ENCODE measurements around the gene PPP3CB.

The PPP3CB gene

DNA sequence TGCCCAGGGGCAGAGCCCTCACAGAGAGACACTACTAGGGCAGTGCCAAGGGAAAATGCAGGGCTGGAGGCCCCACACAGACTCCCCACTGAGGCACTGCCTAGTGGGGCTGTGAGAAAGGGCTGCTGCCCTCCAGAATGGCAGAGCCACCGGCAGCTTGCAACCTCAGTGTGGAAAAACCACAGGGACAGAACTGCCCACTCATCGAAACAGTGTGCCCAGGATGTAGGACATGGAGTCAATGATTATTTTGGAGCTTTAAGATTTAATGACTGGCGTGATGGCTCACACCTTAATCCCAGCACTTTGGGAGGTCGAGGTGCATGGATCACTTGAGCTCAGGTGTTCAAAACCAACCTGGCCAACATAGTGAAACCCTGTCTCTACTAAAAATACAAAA is 34.9 kb downstream of the PPP3CB start:
- WGBS, 2 donors (ENCODE audit: extremely low coverage in 2 of 2, insufficient read length in 2 of 2, insufficient replicate concordance in 1 of 2) = no CpG with 5 or more reads among the region's 4 CpGs

DNA sequence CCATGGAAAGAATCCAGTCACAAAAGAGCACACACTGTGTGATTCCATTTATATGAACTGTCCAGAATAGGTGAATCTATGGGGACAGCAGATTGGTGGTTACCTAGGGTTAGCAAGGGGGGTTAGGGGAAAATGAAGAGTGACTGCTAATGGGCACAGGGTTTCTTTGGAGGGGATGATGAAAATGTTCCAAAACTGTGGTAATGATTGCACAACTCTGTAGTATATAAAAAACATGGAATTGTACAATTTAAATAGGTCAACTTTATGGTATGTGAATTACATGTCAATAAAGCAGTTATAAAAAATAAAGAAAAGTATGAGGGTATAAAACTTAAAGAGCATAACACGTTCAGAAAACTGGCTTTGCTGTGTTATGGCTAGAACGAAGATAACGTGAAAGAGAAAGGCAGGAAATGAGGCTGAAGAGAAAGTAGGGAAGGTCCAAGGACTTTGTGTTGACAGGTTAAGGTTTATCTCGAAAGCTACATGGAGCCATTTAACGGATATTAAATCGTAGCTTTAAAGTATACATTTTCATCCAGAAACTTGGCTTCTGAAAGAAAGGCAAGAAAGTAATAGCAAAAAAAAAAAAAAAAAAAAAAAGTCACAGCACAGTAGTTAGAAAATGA is 36.0 kb downstream of the PPP3CB start:
- H3K18ac ChIP-seq (ENCODE audit: low read length) = no peak overlapping the region
- no peak overlapping the region for H2AFZ ChIP-seq (ENCODE audit: low read length)
- H3K36me3 ChIP-seq (replicated peaks in 1 of 2; ENCODE audit: control insufficient read depth in 2 of 2, insufficient read depth in 2 of 2, low read length in 2 of 2) = peaks cover 0 to 53% of the 10 kb centered on the region in 2 donors
- H2BK5ac ChIP-seq (ENCODE audit: low read length) = no peak overlapping the region
- no peak for DNase-seq (ENCODE audit: low spot score)
- no peak overlapping the region for H3K4me2 ChIP-seq (ENCODE audit: insufficient read depth, low read length, poor library complexity, severe bottlenecking)
- no CpG with 5 or more reads among the region's 6 CpGs for WGBS, 2 donors (ENCODE audit: extremely low coverage in 2 of 2, insufficient read length in 2 of 2, insufficient replicate concordance in 1 of 2)
- no peak overlapping the region for H2BK12ac ChIP-seq (ENCODE audit: low read length)
- H2AK5ac ChIP-seq (ENCODE audit: low read depth, low read length) = no peak overlapping the region
- H3K4ac ChIP-seq (ENCODE audit: low read length) = no peak overlapping the region
- H3K9ac ChIP-seq (ENCODE audit: low read depth, low read length, poor library complexity) = no peak overlapping the region
- H2BK15ac ChIP-seq (ENCODE audit: low read length) = no peak overlapping the region
- no peak overlapping the region for H3K27ac ChIP-seq (replicated peaks; ENCODE audit: low read length)
- H3K27me3 ChIP-seq (ENCODE audit: control insufficient read depth in 3 of 3, insufficient read depth in 3 of 3, low read depth in 1 of 3, low read length in 3 of 3) = no peaks in the 10 kb centered on the region
- no peaks in the 10 kb centered on the region for H3K9me3 ChIP-seq (replicated peaks in 1 of 2; ENCODE audit: control insufficient read depth in 2 of 2, insufficient read depth in 1 of 2, low read depth in 1 of 2, low read length in 2 of 2)
- no peak overlapping the region for H3K23ac ChIP-seq (ENCODE audit: low read depth, low read length, poor library complexity)
- H3K79me1 ChIP-seq (ENCODE audit: low read depth, low read length) = no peaks in the 10 kb centered on the region
- no peak overlapping the region for H3K4me3 ChIP-seq (ENCODE audit: low read length in 2 of 2)
- no peak overlapping the region for H2BK120ac ChIP-seq (ENCODE audit: low read depth, low read length)
- H4K91ac ChIP-seq (ENCODE audit: low read depth, low read length, poor library complexity) = no peak overlapping the region
- H3K14ac ChIP-seq (ENCODE audit: low read length) = no peak overlapping the region
- no peak overlapping the region for H4K8ac ChIP-seq (ENCODE audit: low read depth, low read length)
- no peaks in the 10 kb centered on the region for H3K4me1 ChIP-seq (ENCODE audit: control insufficient read depth in 2 of 2, insufficient read depth in 1 of 2, low read depth in 1 of 2, low read length in 2 of 2)

More for the DNA sequence above, 34.9 kb downstream of the PPP3CB start:
- H3K4me3 ChIP-seq (ENCODE audit: low read length in 2 of 2) = no peak overlapping the region
- H2BK12ac ChIP-seq (ENCODE audit: low read length) = no peak overlapping the region
- DNase-seq (ENCODE audit: low spot score) = no peak
- H3K79me1 ChIP-seq (ENCODE audit: low read depth, low read length) = no peaks in the 10 kb centered on the region
- H3K27me3 ChIP-seq (ENCODE audit: control insufficient read depth in 3 of 3, insufficient read depth in 3 of 3, low read depth in 1 of 3, low read length in 3 of 3) = no peaks in the 10 kb centered on the region
- no peak overlapping the region for H3K27ac ChIP-seq (replicated peaks; ENCODE audit: low read length)
- H2BK5ac ChIP-seq (ENCODE audit: low read length) = no peak overlapping the region
- H3K36me3 ChIP-seq (replicated peaks in 1 of 2; ENCODE audit: control insufficient read depth in 2 of 2, insufficient read depth in 2 of 2, low read length in 2 of 2) = peaks cover 4 to 61% of the 10 kb centered on the region in 2 donors
- H4K91ac ChIP-seq (ENCODE audit: low read depth, low read length, poor library complexity) = no peak overlapping the region
- H3K4me2 ChIP-seq (ENCODE audit: insufficient read depth, low read length, poor library complexity, severe bottlenecking) = no peak overlapping the region
- H3K14ac ChIP-seq (ENCODE audit: low read length) = no peak overlapping the region
- no peak overlapping the region for H2AK5ac ChIP-seq (ENCODE audit: low read depth, low read length)
- H3K4ac ChIP-seq (ENCODE audit: low read length) = no peak overlapping the region
- H2AFZ ChIP-seq (ENCODE audit: low read length) = no peak overlapping the region
- H2BK15ac ChIP-seq (ENCODE audit: low read length) = no peak overlapping the region
- no peaks in the 10 kb centered on the region for H3K9me3 ChIP-seq (replicated peaks in 1 of 2; ENCODE audit: control insufficient read depth in 2 of 2, insufficient read depth in 1 of 2, low read depth in 1 of 2, low read length in 2 of 2)
- no peak overlapping the region for H3K23ac ChIP-seq (ENCODE audit: low read depth, low read length, poor library complexity)
- no peak overlapping the region for H3K18ac ChIP-seq (ENCODE audit: low read length)
- no peak overlapping the region for H4K8ac ChIP-seq (ENCODE audit: low read depth, low read length)
- no peak overlapping the region for H3K9ac ChIP-seq (ENCODE audit: low read depth, low read length, poor library complexity)
- no peak overlapping the region for H2BK120ac ChIP-seq (ENCODE audit: low read depth, low read length)
- no peaks in the 10 kb centered on the region for H3K4me1 ChIP-seq (ENCODE audit: control insufficient read depth in 2 of 2, insufficient read depth in 1 of 2, low read depth in 1 of 2, low read length in 2 of 2)

DNA sequence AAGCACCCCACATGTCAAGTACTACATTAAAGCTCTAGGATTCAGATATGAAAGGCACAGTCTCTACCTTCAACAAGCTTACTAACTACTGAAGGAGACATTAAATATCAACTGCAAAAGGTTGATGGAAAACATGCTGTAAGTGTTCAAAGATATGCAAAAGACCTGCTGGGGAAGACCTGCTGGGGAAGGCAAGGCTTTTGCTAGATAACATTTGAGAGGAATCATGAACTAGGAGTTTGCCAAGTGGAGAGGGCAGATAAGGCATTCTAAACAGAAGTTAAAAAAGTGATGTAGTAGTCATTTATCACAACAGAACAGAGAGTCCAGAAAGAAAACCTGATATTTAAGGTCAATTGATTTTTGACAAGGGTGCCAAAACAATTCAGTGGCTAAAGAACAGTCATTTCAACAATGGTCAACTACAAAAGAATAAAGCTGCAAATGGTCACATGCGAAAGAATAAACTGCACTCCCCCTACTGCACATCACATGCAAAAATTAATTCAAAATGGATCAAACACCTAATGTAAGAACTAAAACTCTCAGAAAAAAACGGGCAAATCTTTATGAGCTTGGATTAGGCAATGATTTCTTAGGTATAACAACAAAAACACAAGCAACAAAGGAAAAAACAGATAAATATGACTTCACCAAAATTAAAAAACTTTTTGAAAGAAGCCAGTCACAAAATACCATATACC is 39.5 kb downstream of the PPP3CB start:
- no peak overlapping the region for H2BK12ac ChIP-seq (ENCODE audit: low read length)
- DNase-seq (ENCODE audit: low spot score) = no peak
- H2AFZ ChIP-seq (ENCODE audit: low read length) = no peak overlapping the region
- no peaks in the 10 kb centered on the region for H3K27me3 ChIP-seq (ENCODE audit: control insufficient read depth in 3 of 3, insufficient read depth in 3 of 3, low read depth in 1 of 3, low read length in 3 of 3)
- no peak overlapping the region for H3K4ac ChIP-seq (ENCODE audit: low read length)
- no peak overlapping the region for H2BK15ac ChIP-seq (ENCODE audit: low read length)
- no peak overlapping the region for H4K91ac ChIP-seq (ENCODE audit: low read depth, low read length, poor library complexity)
- H2AK5ac ChIP-seq (ENCODE audit: low read depth, low read length) = no peak overlapping the region
- H3K27ac ChIP-seq (replicated peaks; ENCODE audit: low read length) = no peak overlapping the region
- no peaks in the 10 kb centered on the region for H3K9me3 ChIP-seq (replicated peaks in 1 of 2; ENCODE audit: control insufficient read depth in 2 of 2, insufficient read depth in 1 of 2, low read depth in 1 of 2, low read length in 2 of 2)
- H3K18ac ChIP-seq (ENCODE audit: low read length) = no peak overlapping the region
- H4K8ac ChIP-seq (ENCODE audit: low read depth, low read length) = no peak overlapping the region
- no peaks in the 10 kb centered on the region for H3K4me1 ChIP-seq (ENCODE audit: control insufficient read depth in 2 of 2, insufficient read depth in 1 of 2, low read depth in 1 of 2, low read length in 2 of 2)
- H3K9ac ChIP-seq (ENCODE audit: low read depth, low read length, poor library complexity) = no peak overlapping the region
- H2BK120ac ChIP-seq (ENCODE audit: low read depth, low read length) = no peak overlapping the region
- H3K79me1 ChIP-seq (ENCODE audit: low read depth, low read length) = no peaks in the 10 kb centered on the region
- peaks cover 0 to 56% of the 10 kb centered on the region in 2 donors for H3K36me3 ChIP-seq (replicated peaks in 1 of 2; ENCODE audit: control insufficient read depth in 2 of 2, insufficient read depth in 2 of 2, low read length in 2 of 2)
- H3K4me3 ChIP-seq (ENCODE audit: low read length in 2 of 2) = no peak overlapping the region
- no peak overlapping the region for H3K4me2 ChIP-seq (ENCODE audit: insufficient read depth, low read length, poor library complexity, severe bottlenecking)
- no CpG with 5 or more reads among the region's 2 CpGs for WGBS, 2 donors (ENCODE audit: extremely low coverage in 2 of 2, insufficient read length in 2 of 2, insufficient replicate concordance in 1 of 2)
- H3K23ac ChIP-seq (ENCODE audit: low read depth, low read length, poor library complexity) = no peak overlapping the region
- no peak overlapping the region for H3K14ac ChIP-seq (ENCODE audit: low read length)
- H2BK5ac ChIP-seq (ENCODE audit: low read length) = no peak overlapping the region

DNA sequence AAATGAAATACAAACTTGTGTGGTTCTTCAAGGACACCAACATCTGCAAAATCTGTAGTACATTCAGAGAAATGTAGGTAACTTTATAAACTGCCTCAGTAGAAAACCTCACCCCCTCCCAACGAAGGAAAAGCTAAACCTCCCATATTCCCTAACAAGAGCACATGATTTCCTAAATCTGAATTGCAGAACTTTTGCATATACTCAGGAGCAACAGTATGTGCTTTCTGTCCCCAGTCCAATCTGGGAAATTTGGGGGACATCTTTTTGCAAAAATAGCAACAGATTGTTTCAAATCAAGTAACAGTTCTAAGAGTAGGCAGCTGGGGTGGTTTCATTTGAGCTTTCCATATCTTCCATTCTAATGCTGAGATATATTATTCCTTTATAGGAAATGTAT is 46.7 kb downstream of the PPP3CB start:
- no peak overlapping the region for H3K9ac ChIP-seq (ENCODE audit: low read depth, low read length, poor library complexity)
- no peak overlapping the region for H2AFZ ChIP-seq (ENCODE audit: low read length)
- no peak overlapping the region for H3K23ac ChIP-seq (ENCODE audit: low read depth, low read length, poor library complexity)
- H3K4me3 ChIP-seq (ENCODE audit: low read length in 2 of 2) = no peak overlapping the region
- H3K27me3 ChIP-seq (ENCODE audit: control insufficient read depth in 3 of 3, insufficient read depth in 3 of 3, low read depth in 1 of 3, low read length in 3 of 3) = no peaks in the 10 kb centered on the region
- no peak overlapping the region for H4K8ac ChIP-seq (ENCODE audit: low read depth, low read length)
- no peak overlapping the region for H2BK120ac ChIP-seq (ENCODE audit: low read depth, low read length)
- no peak overlapping the region for H4K91ac ChIP-seq (ENCODE audit: low read depth, low read length, poor library complexity)
- DNase-seq (ENCODE audit: low spot score) = no peak
- no peaks in the 10 kb centered on the region for H3K9me3 ChIP-seq (replicated peaks in 1 of 2; ENCODE audit: control insufficient read depth in 2 of 2, insufficient read depth in 1 of 2, low read depth in 1 of 2, low read length in 2 of 2)
- no peaks in the 10 kb centered on the region for H3K79me1 ChIP-seq (ENCODE audit: low read depth, low read length)
- H3K18ac ChIP-seq (ENCODE audit: low read length) = no peak overlapping the region
- no peak overlapping the region for H2BK5ac ChIP-seq (ENCODE audit: low read length)
- H3K27ac ChIP-seq (replicated peaks; ENCODE audit: low read length) = no peak overlapping the region
- H2BK12ac ChIP-seq (ENCODE audit: low read length) = no peak overlapping the region
- H2BK15ac ChIP-seq (ENCODE audit: low read length) = no peak overlapping the region
- H3K4me2 ChIP-seq (ENCODE audit: insufficient read depth, low read length, poor library complexity, severe bottlenecking) = no peak overlapping the region
- H2AK5ac ChIP-seq (ENCODE audit: low read depth, low read length) = no peak overlapping the region
- H3K36me3 ChIP-seq (replicated peaks in 1 of 2; ENCODE audit: control insufficient read depth in 2 of 2, insufficient read depth in 2 of 2, low read length in 2 of 2) = peaks cover 1 to 52% of the 10 kb centered on the region in 2 donors
- H3K4ac ChIP-seq (ENCODE audit: low read length) = no peak overlapping the region
- no CpG with 5 or more reads among the region's 1 CpG for WGBS, 2 donors (ENCODE audit: extremely low coverage in 2 of 2, insufficient read length in 2 of 2, insufficient replicate concordance in 1 of 2)
- no peak overlapping the region for H3K14ac ChIP-seq (ENCODE audit: low read length)
- no peaks in the 10 kb centered on the region for H3K4me1 ChIP-seq (ENCODE audit: control insufficient read depth in 2 of 2, insufficient read depth in 1 of 2, low read depth in 1 of 2, low read length in 2 of 2)

All from neuronal stem cell (in vitro differentiated cells).